ENCODE measurements around the gene SIMC1. TPM values are rescaled to one million over a fixed set of nuclear protein-coding genes. Genes with fewer than 3 reads are reported as not detected.

Gene SIMC1
- polyA plus RNA-seq, 2 of the 4 experiments (the other 2 are of a cell fraction) = 9.2 to 9.5 TPM

DNA sequence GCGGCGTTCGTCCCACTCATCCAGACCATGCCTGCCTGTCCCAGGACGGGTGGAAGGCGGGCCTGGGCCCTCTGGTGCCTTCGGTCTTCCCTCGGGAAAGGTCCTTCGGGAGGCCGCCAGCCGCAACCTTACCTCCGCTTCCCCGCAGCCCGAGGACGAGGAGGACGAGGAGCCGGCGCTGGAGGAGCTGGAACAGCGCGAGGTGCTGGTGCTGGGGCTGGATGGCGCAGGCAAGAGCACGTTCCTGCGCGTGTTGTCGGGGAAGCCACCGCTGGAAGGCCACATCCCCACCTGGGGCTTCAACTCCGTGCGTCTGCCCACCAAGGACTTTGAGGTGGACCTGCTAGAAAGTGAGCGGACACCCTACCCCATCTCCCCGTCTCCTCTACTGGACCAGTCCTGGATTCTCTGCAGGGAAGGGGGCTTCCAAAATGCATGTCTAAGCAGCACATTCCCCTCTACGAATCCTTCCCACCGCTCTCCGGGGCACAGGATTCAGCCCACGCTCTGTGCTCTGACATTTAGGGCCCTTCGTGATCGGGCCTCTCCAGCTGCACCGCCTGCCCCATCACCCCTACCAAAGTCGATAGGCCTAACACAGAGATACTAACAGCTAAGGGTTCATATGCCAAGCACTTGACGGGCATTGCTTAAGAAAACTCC is 128.1 kb downstream of the SIMC1 start:
- WGBS (ENCODE audit: missing lambda C conversion rate) = 93% methylated on average over 38 of the region's 38 CpGs
- ChIA-PET CTCF (no interaction called here), POLR2A (no interaction called here)
- Histone ChIP-seq H3K4me2 (no peak overlapping the region), H3K27ac (no peak overlapping the region), H3K4me1 (peaks cover 4% of the 10 kb centered on the region; the same call in 1 of the 3 replicates), H3K9me3 (no peaks in the 10 kb centered on the region), H3K4me3 (no peak overlapping the region)
- FAIRE-seq (no peak), ATAC-seq (no peak), DNase-seq (ENCODE audit: low read depth in 1 of 2, low spot score in 1 of 2) (no peak)
- TF ChIP-seq MYC (IDR thresholded peaks at IDR 0.05; ENCODE audit: borderline replicate concordance, low read length) (no peak), NPAS2 (CRISPR knock-in tag; IDR thresholded peaks at IDR 0.05; ENCODE audit: borderline replicate concordance) (no peak), HMGXB4 (CRISPR knock-in tag; IDR thresholded peaks at IDR 0.05; ENCODE audit: borderline replicate concordance) (no peak), JUN (IDR thresholded peaks at IDR 0.05) (no peak), ATOH8 (CRISPR knock-in tag; IDR thresholded peaks at IDR 0.05; ENCODE audit: low read depth) (no peak), HEYL (CRISPR knock-in tag; IDR thresholded peaks at IDR 0.05) (no peak), HOXB5 (CRISPR knock-in tag; IDR thresholded peaks at IDR 0.05) (no peak), EHMT2 (IDR thresholded peaks at IDR 0.05; ENCODE audit: low read depth) (no peak), BCL3 (IDR thresholded peaks at IDR 0.05) (no peak), E2F6 (IDR thresholded peaks at IDR 0.05; ENCODE audit: borderline replicate concordance, low read depth) (no peak), POLR2AphosphoS2 (conservative IDR thresholded peaks at IDR 0.05; ENCODE audit: low read length) (no peak), MAZ (IDR thresholded peaks at IDR 0.05; ENCODE audit: borderline replicate concordance, low read depth, low read length) (no peak), RARB (CRISPR knock-in tag; IDR thresholded peaks at IDR 0.05) (no peak), CHD4 (IDR thresholded peaks at IDR 0.05; ENCODE audit: borderline replicate concordance) (no peak), SREBF2 (IDR thresholded peaks at IDR 0.05) (no peak), NFE2L2 (conservative IDR thresholded peaks at IDR 0.05; ENCODE audit: low read length) (no peak), EHF (CRISPR knock-in tag; IDR thresholded peaks at IDR 0.05) (no peak), MAFK (IDR thresholded peaks at IDR 0.05; ENCODE audit: partially characterized antibody) (no peak), HOXB13 (CRISPR knock-in tag; IDR thresholded peaks at IDR 0.05; ENCODE audit: low read depth) (no peak)
- TF ChIP-seq, protein P1, sequence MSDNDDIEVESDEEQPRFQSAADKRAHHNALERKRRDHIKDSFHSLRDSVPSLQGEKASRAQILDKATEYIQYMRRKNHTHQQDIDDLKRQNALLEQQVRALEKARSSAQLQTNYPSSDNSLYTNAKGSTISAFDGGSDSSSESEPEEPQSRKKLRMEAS (IDR thresholded peaks at IDR 0.05) = no peak

GRCh38 chr5:176368726-176369125 is 130.5 kb downstream of the SIMC1 start:
- 85% methylated on average over 9 of the region's 13 CpGs for WGBS (ENCODE audit: missing lambda C conversion rate)

More at GRCh38 chr5:176368726-176369125, 130.5 kb downstream of the SIMC1 start:
- Histone ChIP-seq H3K27ac (no peak overlapping the region), H3K4me2 (no peak overlapping the region), H3K4me1 (no peaks in the 10 kb centered on the region), H3K9me3 (no peaks in the 10 kb centered on the region), H3K4me3 (no peak overlapping the region)
- DNase-seq (ENCODE audit: low read depth in 1 of 2, low spot score in 1 of 2) (no peak), ATAC-seq (no peak), FAIRE-seq (no peak)
- ChIA-PET POLR2A (no interaction called here), CTCF (interaction anchor here (1.0 kb wide), 1 partner anchor 638 kb away, joined by 3 read pairs; no protein-coding TSS in a partner anchor)
- TF ChIP-seq NPAS2 (CRISPR knock-in tag; IDR thresholded peaks at IDR 0.05; ENCODE audit: borderline replicate concordance) = no peak
- no peak for TF ChIP-seq BHLHE40 (IDR thresholded peaks at IDR 0.05; ENCODE audit: low read depth, low read length)
- TF ChIP-seq KDM5A (IDR thresholded peaks at IDR 0.05) = no peak
- no peak for TF ChIP-seq TFCP2L1 (CRISPR knock-in tag; IDR thresholded peaks at IDR 0.05)
- no peak for TF ChIP-seq CHD4 (IDR thresholded peaks at IDR 0.05; ENCODE audit: borderline replicate concordance)
- TF ChIP-seq POLR2A (IDR thresholded peaks at IDR 0.05; ENCODE audit: low read length) = no peak
- no peak for TF ChIP-seq NR3C1 (IDR thresholded peaks at IDR 0.05)
- no peak for TF ChIP-seq ZSCAN20 (CRISPR knock-in tag; IDR thresholded peaks at IDR 0.05)
- no peak for TF ChIP-seq GATA3 (IDR thresholded peaks at IDR 0.05; ENCODE audit: borderline replicate concordance)
- TF ChIP-seq ZNF302 (CRISPR knock-in tag; IDR thresholded peaks at IDR 0.05) = no peak
- no peak for TF ChIP-seq EHMT2 (IDR thresholded peaks at IDR 0.05; ENCODE audit: low read depth)
- no peak for TF ChIP-seq HOXA7 (CRISPR knock-in tag; IDR thresholded peaks at IDR 0.05)
- no peak for TF ChIP-seq KDM1A (IDR thresholded peaks at IDR 0.05; ENCODE audit: low read depth)
- no peak for TF ChIP-seq RCOR1 (IDR thresholded peaks at IDR 0.05; ENCODE audit: low read depth, low read length)
- no peak for TF ChIP-seq FOXS1 (CRISPR knock-in tag; IDR thresholded peaks at IDR 0.05)
- TF ChIP-seq RAD21 (conservative IDR thresholded peaks at IDR 0.05 in 1 of 2, IDR thresholded peaks at IDR 0.05 in 1 of 2) = no peak
- TF ChIP-seq PHF8 (IDR thresholded peaks at IDR 0.05; ENCODE audit: borderline replicate concordance, low read depth) = no peak
